ENCODE results near the gene PLEK.

- TF ChIP-seq CTCF (IDR thresholded peaks at IDR 0.05) = no peak
- no peak for TF ChIP-seq POLR2A (IDR thresholded peaks at IDR 0.05)
These were observed 55.3 kb downstream of the PLEK start for GRCh38 chr2:68420254-68420910.

Data from heart left ventricle (tissue), 13 donors.